Muscle of leg (tissue), 16 donors: Measurements from ENCODE around the gene ARHGEF7. TPM values are rescaled to one million over a fixed set of nuclear protein-coding genes. Genes with fewer than 3 reads are reported as not detected.
A peak's percentile ranks its signal among the peaks of the same experiment; 100 is the strongest.
"Not testable (repeated sequence)": the region's sequence is repeated elsewhere in the genome, so short reads cannot be mapped to it uniquely, and the experiment has no call there.

Experiments used
- DNase-seq: peaks from one replicate; pipeline ENCODE4 v3.0.0; 2013
- H3K27ac ChIP-seq: one replicate; pipeline ENCODE4 v1.5.1; 2013; ENCODE audit warnings: mild to moderate bottlenecking, low read length, control low read depth
- H3K27me3 ChIP-seq: one replicate; pipeline ENCODE4 v1.6.1; 2013; ENCODE audit warnings: low read length; ENCODE audit not compliant: control insufficient read depth, insufficient read depth
- H3K36me3 ChIP-seq: one replicate; pipeline ENCODE4 v1.6.1; 2013; ENCODE audit warnings: low read length; ENCODE audit not compliant: control insufficient read depth, insufficient read depth
- H3K4me1 ChIP-seq: one replicate; pipeline ENCODE4 v1.6.1; 2013; ENCODE audit warnings: low read length; ENCODE audit not compliant: control insufficient read depth, insufficient read depth
- H3K4me3 ChIP-seq: one replicate; pipeline ENCODE4 v1.5.1; 2013; ENCODE audit warnings: low read length, control low read depth
- H3K9me3 ChIP-seq: replicated peaks from 2 replicates; pipeline ENCODE4 v1.6.1; 2013; ENCODE audit warnings: low read depth, low read length; ENCODE audit not compliant: control insufficient read depth
- WGBS: methylation state at CpG from one replicate; pipeline ENCODE4 v1.1.5; 2013; ENCODE audit warnings: missing lambda C conversion rate; ENCODE audit not compliant: insufficient coverage; 5-methylcytosine and 5-hydroxymethylcytosine counted together
- long read RNA-seq, 11 donors: transcript quantifications; one replicate each; lab custom pipeline, GENCODE V29; 2026
- polyA plus RNA-seq, 8 donors: library from polyadenylated mRNA; unstranded; fragments of 120-200 nt; gene quantifications; one replicate each; pipeline versions ENCODE4 v1.2.1 to v1.2.3, GENCODE V29; 2013; ENCODE audit warnings: inconsistent platforms in 1 of 8, low replicate concordance in 1 of 8; ENCODE audit not compliant: insufficient read length in 8 of 8, insufficient read depth in 1 of 8
- total RNA-seq: library from RNA; stranded (reverse); fragments of 120-200 nt; gene quantifications from one replicate; pipeline ENCODE4 v1.2.4, GENCODE V29; 2013

ARHGEF7 gene, protein sequence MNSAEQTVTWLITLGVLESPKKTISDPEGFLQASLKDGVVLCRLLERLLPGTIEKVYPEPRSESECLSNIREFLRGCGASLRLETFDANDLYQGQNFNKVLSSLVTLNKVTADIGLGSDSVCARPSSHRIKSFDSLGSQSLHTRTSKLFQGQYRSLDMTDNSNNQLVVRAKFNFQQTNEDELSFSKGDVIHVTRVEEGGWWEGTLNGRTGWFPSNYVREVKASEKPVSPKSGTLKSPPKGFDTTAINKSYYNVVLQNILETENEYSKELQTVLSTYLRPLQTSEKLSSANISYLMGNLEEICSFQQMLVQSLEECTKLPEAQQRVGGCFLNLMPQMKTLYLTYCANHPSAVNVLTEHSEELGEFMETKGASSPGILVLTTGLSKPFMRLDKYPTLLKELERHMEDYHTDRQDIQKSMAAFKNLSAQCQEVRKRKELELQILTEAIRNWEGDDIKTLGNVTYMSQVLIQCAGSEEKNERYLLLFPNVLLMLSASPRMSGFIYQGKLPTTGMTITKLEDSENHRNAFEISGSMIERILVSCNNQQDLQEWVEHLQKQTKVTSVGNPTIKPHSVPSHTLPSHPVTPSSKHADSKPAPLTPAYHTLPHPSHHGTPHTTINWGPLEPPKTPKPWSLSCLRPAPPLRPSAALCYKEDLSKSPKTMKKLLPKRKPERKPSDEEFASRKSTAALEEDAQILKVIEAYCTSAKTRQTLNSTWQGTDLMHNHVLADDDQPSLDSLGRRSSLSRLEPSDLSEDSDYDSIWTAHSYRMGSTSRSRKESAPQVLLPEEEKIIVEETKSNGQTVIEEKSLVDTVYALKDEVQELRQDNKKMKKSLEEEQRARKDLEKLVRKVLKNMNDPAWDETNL
- total RNA-seq: 52.3 TPM
- polyA plus RNA-seq: 10 to 100 TPM; 56.4 to 80.8 (median 67.7) TPM
- long read RNA-seq, donor 1: 0 reads
- long read RNA-seq, donor 2: 0 reads
- long read RNA-seq, donor 3, partial matches to known transcripts: 5 of 5 reads
- long read RNA-seq, donor 3, other reads (novel, unspliced or antisense): 0 of 5 reads
- long read RNA-seq, donor 4, partial matches to known transcripts: 0 of 1 reads
- long read RNA-seq, donor 4, other reads (novel, unspliced or antisense): 0 of 1 reads
- long read RNA-seq, donor 5, full-length matches to known transcripts: 3 of 9 reads
- long read RNA-seq, donor 5, partial matches to known transcripts: 6 of 9 reads
- long read RNA-seq, donor 5, other reads (novel, unspliced or antisense): 0 of 9 reads
- long read RNA-seq, donor 6, partial matches to known transcripts: 38 of 38 reads
- long read RNA-seq, donor 6, other reads (novel, unspliced or antisense): 0 of 38 reads
- long read RNA-seq, donor 7, full-length matches to known transcripts: 1 of 36 reads
- long read RNA-seq, donor 7, partial matches to known transcripts: 35 of 36 reads
- long read RNA-seq, donor 7, other reads (novel, unspliced or antisense): 0 of 36 reads
- long read RNA-seq, donor 8: 0 reads
- long read RNA-seq, donor 9: 0 reads
- long read RNA-seq, donor 10: 0 reads
- long read RNA-seq, donor 11: 0 reads

DNA sequence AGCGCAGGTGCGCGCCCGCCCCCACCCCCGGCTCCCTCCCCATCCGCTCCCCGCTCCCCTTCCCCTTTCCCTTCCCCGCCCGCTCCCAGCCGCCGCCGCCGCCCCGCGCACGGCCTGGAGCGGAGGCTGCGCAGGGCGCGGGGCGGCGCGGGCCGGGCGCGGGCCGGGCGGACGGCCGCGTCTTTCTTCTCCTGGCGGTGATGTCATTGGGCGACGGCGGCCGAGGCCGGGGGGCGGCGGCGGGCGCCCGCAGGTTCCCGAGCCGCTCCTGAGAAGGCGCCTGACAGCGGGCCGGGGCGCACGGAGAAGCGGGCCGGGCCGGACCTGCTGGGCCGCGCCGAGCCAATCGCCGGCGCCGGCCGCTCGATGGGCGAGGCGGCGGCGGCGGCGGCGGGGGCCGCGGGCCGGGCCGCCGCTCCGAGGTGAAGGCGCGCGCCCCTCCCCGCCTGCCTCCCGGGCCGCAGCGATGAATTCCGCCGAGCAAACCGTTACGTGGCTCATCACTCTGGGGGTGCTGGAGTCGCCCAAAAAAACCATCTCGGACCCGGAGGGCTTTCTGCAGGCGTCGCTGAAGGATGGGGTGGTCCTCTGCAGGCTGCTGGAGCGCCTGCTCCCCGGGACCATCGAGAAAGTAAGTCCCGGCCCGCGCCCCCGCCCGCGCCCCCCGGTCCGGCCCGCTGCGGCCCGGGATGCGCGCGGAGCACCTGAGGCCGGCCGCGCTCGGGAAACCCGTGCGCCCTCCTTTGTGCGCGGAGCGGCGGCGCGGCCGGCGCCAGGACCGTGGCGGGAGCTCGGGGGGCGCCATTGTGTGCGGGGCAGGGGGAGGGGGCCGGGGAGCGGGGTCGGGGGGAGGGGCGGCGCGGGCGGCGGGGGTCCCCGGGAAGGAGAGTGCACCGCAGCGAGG, at the start of gene ARHGEF7:
TSS of gene ARHGEF7 (plus strand) at position 250 of the 904 bp plus-strand sequence. CDS start at position 467, 217 bp downstream.
- peak; percentile 57 for DNase-seq
- peaks cover 32% of the 10 kb centered on the region for H3K4me1 ChIP-seq
- under 1% methylated on average over 93 of the region's 137 CpGs for WGBS
- peak within 1 kb of the TSS; percentile 69 for H3K4me3 ChIP-seq
- peak within 1 kb of the TSS; percentile 95 for H3K27ac ChIP-seq
- peaks cover 2% of the 10 kb centered on the region for H3K36me3 ChIP-seq
- H3K27me3 ChIP-seq: peaks cover 41% of the 10 kb centered on the region
- H3K9me3 ChIP-seq: no peaks in the 10 kb centered on the region

DNA sequence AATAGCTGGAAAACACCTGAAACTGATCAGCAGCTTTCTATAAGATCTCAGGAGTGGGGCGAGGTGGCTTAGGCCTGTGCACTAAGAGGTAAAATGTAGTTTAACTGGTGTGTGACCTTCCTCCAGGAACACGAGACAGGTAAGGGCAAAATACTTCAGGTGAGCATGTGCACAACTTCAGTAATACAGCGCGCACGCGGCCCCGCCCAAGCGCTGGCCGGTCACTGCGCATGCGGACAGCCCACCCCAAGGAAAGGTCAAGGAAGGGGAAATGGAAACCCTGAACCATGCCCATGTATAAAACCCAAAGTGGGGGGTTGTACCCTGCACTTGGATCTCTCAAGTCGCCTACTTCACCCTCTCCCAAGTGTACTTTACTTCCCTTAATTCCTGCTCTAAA, 49.4 kb upstream of the ARHGEF7 start:
- WGBS: 73% methylated on average over 11 of the region's 12 CpGs
- H3K27me3 ChIP-seq: peaks cover 19% of the 10 kb centered on the region
- H3K4me1 ChIP-seq: peaks cover 23% of the 10 kb centered on the region
- DNase-seq: no peak
- H3K27ac ChIP-seq: no peak overlapping the region
- no peak overlapping the region for H3K4me3 ChIP-seq
- H3K9me3 ChIP-seq: peaks cover 3% of the 10 kb centered on the region
- H3K36me3 ChIP-seq: no peaks in the 10 kb centered on the region

DNA sequence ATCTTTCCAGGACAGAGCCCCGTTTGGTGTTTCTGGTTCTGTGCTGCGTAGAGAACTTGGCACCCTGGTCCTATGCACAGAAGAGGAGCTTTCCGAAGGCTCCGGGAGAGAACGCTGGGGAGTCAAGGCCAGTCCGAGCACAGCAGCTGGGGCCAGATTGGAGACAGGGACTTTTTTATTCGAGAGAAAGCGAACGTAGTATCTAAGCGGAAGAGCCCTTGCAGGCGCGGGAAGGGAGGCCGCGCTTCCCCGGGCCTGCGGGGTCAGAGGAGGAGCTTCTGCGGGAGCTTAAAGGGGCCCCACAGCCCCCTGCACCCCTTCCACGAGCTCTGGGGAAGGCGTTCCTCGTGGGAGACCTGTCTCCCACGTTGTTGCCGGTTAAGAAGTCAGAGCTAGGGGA, 48.6 kb upstream of the ARHGEF7 start:
- peak; percentile 45 for DNase-seq
- 22% methylated on average over 22 of the region's 22 CpGs for WGBS
- Histone ChIP-seq H3K27ac (no peak overlapping the region), H3K9me3 (peaks cover 4% of the 10 kb centered on the region), H3K4me3 (no peak overlapping the region), H3K27me3 (peaks cover 19% of the 10 kb centered on the region), H3K36me3 (no peaks in the 10 kb centered on the region), H3K4me1 (peaks cover 17% of the 10 kb centered on the region)

DNA sequence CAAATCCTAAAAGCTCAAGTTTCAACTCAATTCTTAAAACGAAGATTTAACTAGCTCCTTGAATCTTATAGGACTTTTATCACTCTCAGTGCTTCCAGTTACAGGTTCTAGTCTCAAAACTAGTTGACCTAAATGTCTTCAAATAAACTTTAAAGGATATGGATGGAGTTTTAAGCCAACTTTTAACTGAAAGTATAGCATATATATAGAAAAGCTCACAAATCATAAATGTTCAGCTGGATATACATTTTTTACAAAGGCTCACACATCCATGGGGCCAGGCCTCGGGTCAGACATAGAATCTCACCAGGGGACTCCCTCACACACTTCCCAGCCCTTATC, 47.1 kb upstream of the ARHGEF7 start:
- peaks cover 19% of the 10 kb centered on the region for H3K27me3 ChIP-seq
- H3K27ac ChIP-seq: no peak overlapping the region
- H3K36me3 ChIP-seq: no peaks in the 10 kb centered on the region
- peaks cover 9% of the 10 kb centered on the region for H3K4me1 ChIP-seq
- DNase-seq: no peak
- H3K9me3 ChIP-seq: peaks cover 4% of the 10 kb centered on the region
- no CpG with 5 or more reads among the region's 2 CpGs for WGBS
- H3K4me3 ChIP-seq: no peak overlapping the region

DNA sequence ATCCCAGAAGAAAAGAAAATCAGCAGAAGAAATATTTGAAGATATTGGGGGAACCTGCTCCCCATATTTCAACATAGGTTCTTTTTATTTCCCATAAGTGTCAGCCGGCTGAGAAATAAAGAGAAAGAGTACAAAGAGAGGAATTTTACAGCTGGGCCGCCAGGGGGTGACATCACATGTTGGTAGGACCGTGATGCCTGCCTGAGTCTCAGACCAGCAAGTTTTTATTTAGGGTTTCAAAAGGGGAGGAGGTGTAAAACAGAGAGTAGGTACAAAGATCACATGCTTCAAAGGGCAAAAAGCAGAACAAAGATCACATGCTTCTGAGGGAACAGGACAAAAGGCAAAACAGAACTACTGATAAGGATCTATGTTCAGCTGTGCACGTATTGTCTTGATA, 44.0 kb upstream of the ARHGEF7 start:
- not testable (repeated sequence) for H3K4me1 ChIP-seq, H3K27ac ChIP-seq, DNase-seq, H3K36me3 ChIP-seq, H3K4me3 ChIP-seq
- H3K9me3 ChIP-seq: peaks cover 20% of the 10 kb centered on the region
- H3K27me3 ChIP-seq: peaks cover 17% of the 10 kb centered on the region
- WGBS: 78% methylated on average over 2 of the region's 4 CpGs

DNA sequence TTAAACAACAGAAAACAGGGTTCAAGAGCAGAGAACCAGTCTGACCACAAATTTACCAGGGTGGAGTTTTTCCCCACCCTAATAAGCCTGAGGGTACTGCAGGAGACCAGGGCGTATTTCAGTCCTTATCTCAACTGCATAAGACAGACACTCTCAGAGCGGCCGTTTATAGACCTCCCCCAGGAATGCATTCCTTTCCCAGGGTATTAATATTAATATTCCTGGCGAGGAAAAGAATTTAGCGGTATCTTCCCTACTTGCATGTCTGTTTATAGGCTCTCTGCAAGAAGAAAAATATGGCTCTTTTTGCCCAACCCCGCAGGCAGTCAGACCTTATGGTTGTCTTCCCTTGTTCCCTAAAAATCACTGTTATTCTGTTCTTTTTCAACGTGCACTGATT, 43.6 kb upstream of the ARHGEF7 start:
- H3K4me3 ChIP-seq, DNase-seq, H3K27ac ChIP-seq, H3K4me1 ChIP-seq, H3K36me3 ChIP-seq: not testable (repeated sequence)
- Histone ChIP-seq H3K9me3 (peaks cover 20% of the 10 kb centered on the region), H3K27me3 (peaks cover 13% of the 10 kb centered on the region)
- 80% methylated on average over 2 of the region's 7 CpGs for WGBS

DNA sequence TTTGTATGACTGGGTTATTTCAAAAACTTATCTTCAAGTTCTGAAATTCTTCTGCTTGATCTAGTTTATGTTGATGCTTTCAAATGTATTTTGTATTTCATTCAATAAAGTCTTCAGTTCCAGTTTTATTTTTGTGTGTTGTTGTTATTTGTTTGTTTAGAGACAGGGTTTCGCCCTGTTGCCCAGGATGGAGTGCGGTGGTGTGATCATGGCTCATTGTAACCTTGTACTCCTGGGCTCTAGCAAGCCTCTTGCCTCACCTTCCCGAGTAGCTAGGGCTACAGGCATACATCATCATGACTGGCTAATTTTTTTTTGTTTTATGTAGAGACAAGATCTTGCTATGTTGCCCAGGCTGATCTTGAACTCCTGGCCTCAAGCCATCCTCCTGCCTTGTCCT, 40.3 kb upstream of the ARHGEF7 start:
- no peaks in the 10 kb centered on the region for H3K36me3 ChIP-seq
- H3K9me3 ChIP-seq: peaks cover 20% of the 10 kb centered on the region

DNA sequence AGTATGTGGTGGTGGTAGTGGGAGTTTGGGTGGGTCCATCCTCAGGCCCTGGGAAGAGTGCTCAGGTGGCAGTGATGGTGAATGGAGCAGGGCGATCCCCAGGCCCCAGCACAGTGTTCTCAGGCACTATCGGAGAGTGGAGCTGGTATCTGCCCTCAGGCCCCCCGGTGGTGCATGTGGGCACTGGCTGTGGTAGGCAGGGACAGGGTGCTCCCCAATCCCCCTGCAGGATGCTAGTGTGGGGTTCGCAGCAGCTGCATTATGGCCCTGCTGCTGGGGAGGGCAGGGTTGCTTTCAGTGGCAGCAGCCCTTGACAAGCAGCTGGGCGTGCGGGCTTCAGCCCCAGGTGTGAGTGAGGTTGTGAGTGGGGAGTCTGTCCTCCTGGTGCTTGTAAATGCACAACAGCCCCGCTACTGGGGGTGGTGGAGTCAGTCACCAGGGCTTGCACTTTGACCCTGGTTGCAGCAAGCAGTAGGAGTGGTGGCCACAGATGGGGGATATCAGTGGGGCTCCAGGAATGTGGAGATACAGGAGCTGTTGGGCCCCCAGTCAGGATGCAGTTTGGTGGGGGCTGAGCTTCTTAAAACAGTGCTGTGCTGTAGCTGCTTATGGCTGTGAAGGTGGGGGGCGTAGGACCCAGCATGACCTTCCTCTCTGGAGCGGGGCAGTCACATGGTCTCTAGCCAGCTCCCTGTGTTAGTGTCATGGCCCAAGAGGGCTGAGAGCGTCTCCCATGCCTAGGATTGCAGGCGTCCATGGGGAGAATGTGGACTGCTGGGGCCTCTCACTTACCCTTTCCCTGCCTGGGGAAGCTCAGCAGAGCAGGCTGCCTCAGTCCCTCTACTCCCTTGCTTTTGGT, 38.7 kb upstream of the ARHGEF7 start:
- DNase-seq: no peak
- Histone ChIP-seq H3K27ac (no peak overlapping the region), H3K27me3 (no peaks in the 10 kb centered on the region), H3K4me3 (no peak overlapping the region), H3K4me1 (no peaks in the 10 kb centered on the region), H3K36me3 (no peaks in the 10 kb centered on the region), H3K9me3 (peaks cover 16% of the 10 kb centered on the region)
- WGBS: 82% methylated on average over 7 of the region's 11 CpGs

More for the DNA sequence above, 40.3 kb upstream of the ARHGEF7 start:
- no peaks in the 10 kb centered on the region for H3K4me1 ChIP-seq
- DNase-seq: no peak
- no peak overlapping the region for H3K4me3 ChIP-seq
- H3K27ac ChIP-seq: no peak overlapping the region
- H3K27me3 ChIP-seq: no peaks in the 10 kb centered on the region
- 100% methylated on average over 2 of the region's 3 CpGs for WGBS
